ENCODE measurements around the gene EPB41L2.

Gene EPB41L2

GRCh38 chr6:130978180-130978579 lies 84.9 kb downstream of the EPB41L2 start:
- no peak for DNase-seq (ENCODE audit: low read depth, low spot score)
- no peak overlapping the region for H3K4me3 ChIP-seq (ENCODE audit: low read depth, low read length)
- in situ Hi-C loops (cut with HindIII; ENCODE audit: low sequenced_read_pairs) = no loop called here
- no peak for TF ChIP-seq CTCF (IDR thresholded peaks at IDR 0.05; ENCODE audit: low read depth, low read length)

GRCh38 chr6:130975325-130975724 lies 87.7 kb downstream of the EPB41L2 start:
- no peak for TF ChIP-seq CTCF (IDR thresholded peaks at IDR 0.05; ENCODE audit: low read depth, low read length)
- H3K4me3 ChIP-seq (ENCODE audit: low read depth, low read length) = no peak overlapping the region
- in situ Hi-C loops (cut with HindIII; ENCODE audit: low sequenced_read_pairs) = no loop called here
- DNase-seq (ENCODE audit: low read depth, low spot score) = peak; percentile 39

- no peak for TF ChIP-seq CTCF (IDR thresholded peaks at IDR 0.05; ENCODE audit: low read depth, low read length)
- no peak for DNase-seq (ENCODE audit: low read depth, low spot score)
- no peak overlapping the region for H3K4me3 ChIP-seq (ENCODE audit: low read depth, low read length)
- in situ Hi-C loops (cut with HindIII; ENCODE audit: low sequenced_read_pairs) = no loop called here
Observed at GRCh38 chr6:130973521-130974277, 89.3 kb downstream of the EPB41L2 start.

- no peak for DNase-seq (ENCODE audit: low read depth, low spot score)
- no peak overlapping the region for H3K4me3 ChIP-seq (ENCODE audit: low read depth, low read length)
- in situ Hi-C loops (cut with HindIII; ENCODE audit: low sequenced_read_pairs) = no loop called here
- no peak for TF ChIP-seq CTCF (IDR thresholded peaks at IDR 0.05; ENCODE audit: low read depth, low read length)
Observed at GRCh38 chr6:130971504-130971903, 91.5 kb downstream of the EPB41L2 start.

GRCh38 chr6:130970839-130971410 lies 92.1 kb downstream of the EPB41L2 start:
- no peak for TF ChIP-seq CTCF (IDR thresholded peaks at IDR 0.05; ENCODE audit: low read depth, low read length)
- DNase-seq (ENCODE audit: low read depth, low spot score) = no peak
- in situ Hi-C loops (cut with HindIII; ENCODE audit: low sequenced_read_pairs) = no loop called here
- H3K4me3 ChIP-seq (ENCODE audit: low read depth, low read length) = no peak overlapping the region

GRCh38 chr6:130969791-130970491 lies 93.1 kb downstream of the EPB41L2 start:
- H3K4me3 ChIP-seq (ENCODE audit: low read depth, low read length) = peak overlapping the region; percentile 31
- DNase-seq (ENCODE audit: low read depth, low spot score) = peak; percentile 39
- TF ChIP-seq CTCF (IDR thresholded peaks at IDR 0.05; ENCODE audit: low read depth, low read length) = no peak
- in situ Hi-C loops (cut with HindIII; ENCODE audit: low sequenced_read_pairs) = no loop called here
